GM10248 (cell line): ENCODE measurements around the gene GANAB.

Experiments used
- CTCF ChIA-PET: fragments of 300-600 bp; sonication (Branson Sonifier 250); formaldehyde crosslinking; extraction: SDS; loops from one replicate; lab custom pipeline; 2021; ENCODE audit warnings: antibody characterized with exemption; lab: Yijun Ruan, JAX
- POLR2A ChIA-PET: fragments of 350-650 bp; sonication (Branson Sonifier 250); formaldehyde crosslinking; extraction: SDS; loops from one replicate; lab custom pipeline; 2020; ENCODE audit warnings: antibody characterized with exemption; lab: Yijun Ruan, JAX
- DNase-seq: peaks from one replicate; pipeline ENCODE4 v3.0.0; 2012; ENCODE audit errors: extremely low spot score
- TF ChIP-seq, protein P1 (sequence below): IDR thresholded peaks from 2 replicates; pipeline ENCODE4 v1.5.1; 2012; ENCODE audit warnings: mild to moderate bottlenecking, low read depth; ENCODE audit errors: extremely low read depth, missing control alignments, control extremely low read depth

GANAB gene

DNA sequence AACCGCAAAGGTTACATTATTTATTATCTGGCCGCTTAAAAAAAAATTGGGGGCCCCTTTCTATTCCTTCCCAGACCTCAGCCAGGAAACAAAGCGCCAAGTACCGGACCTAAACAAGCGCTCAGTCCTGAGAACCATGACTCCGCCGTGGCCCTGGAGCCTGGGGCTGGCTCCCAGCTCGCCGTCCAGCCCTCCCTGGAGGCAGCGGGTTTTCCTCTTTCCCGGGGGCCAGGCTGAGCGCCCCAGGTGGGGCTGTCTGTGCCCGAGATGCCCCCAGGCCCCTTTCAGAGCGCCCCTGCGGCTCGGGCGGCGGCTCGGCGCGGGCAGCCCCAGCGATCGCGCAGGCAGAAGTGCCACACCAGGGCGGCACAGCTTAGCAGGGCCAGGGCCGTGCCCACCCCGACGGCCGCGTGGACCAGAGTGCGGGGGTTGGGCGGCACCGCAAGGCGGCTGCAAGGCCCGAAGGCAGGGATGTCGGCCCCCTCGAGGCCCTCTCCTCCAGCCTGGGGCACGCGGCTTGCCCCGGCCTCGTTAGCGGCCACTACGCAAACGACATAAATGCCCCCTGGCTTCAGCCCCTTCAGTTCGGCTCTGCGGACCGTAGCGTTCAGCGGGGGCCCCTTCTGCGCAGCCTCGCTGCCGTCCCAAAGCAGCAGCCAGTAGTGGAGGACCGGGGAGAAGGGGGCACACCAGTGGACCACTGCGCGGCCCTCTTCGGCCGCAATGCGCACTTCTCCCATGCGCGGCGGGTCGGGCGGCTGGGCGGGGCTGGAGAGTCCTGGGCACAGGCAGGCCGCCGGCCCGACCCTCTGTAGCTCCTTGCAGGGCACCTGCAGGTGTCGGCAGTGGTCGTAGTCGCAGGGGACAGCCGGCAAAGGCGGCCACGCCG, 41.3 kb upstream of the GANAB start:
- POLR2A ChIA-PET = no interaction called here
- CTCF ChIA-PET = interaction anchor here (1.7 to 2.4 kb wide), 2 partner anchors 10 to 21 kb away, joined by 4 to 13 read pairs; partner anchors contain the start of gene GNG3
- DNase-seq = no peak

DNA sequence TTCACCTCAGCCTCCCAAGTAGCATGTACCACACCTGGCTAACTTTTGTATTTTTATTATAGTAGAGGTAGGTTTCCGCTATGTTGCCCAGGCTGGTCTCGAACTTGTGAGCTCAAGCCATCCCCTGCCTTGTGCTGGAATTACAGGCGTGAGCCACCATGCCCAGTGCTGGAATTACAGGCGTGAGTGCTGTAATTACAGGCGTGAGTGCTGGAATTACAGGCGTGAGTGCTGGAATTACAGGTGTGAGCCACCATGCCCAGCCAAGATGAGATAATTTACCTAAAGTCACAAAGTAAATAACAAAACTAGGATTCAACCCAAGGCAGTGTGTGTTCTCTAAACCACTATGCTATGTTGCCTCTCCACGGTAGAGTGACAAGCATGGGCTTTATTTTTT, 36.1 kb upstream of the GANAB start:
- CTCF ChIA-PET = interaction anchor here (3.5 to 3.7 kb wide), 2 partner anchors 10 to 15 kb away, joined by 11 to 59 read pairs; partner anchors contain the start of gene LRRN4CL
- no peak for DNase-seq
- TF ChIP-seq, protein P1, sequence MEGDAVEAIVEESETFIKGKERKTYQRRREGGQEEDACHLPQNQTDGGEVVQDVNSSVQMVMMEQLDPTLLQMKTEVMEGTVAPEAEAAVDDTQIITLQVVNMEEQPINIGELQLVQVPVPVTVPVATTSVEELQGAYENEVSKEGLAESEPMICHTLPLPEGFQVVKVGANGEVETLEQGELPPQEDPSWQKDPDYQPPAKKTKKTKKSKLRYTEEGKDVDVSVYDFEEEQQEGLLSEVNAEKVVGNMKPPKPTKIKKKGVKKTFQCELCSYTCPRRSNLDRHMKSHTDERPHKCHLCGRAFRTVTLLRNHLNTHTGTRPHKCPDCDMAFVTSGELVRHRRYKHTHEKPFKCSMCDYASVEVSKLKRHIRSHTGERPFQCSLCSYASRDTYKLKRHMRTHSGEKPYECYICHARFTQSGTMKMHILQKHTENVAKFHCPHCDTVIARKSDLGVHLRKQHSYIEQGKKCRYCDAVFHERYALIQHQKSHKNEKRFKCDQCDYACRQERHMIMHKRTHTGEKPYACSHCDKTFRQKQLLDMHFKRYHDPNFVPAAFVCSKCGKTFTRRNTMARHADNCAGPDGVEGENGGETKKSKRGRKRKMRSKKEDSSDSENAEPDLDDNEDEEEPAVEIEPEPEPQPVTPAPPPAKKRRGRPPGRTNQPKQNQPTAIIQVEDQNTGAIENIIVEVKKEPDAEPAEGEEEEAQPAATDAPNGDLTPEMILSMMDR = no peak
- POLR2A ChIA-PET = no interaction called here

More for the DNA sequence above, 41.3 kb upstream of the GANAB start:
- TF ChIP-seq, protein P1 = no peak

DNA sequence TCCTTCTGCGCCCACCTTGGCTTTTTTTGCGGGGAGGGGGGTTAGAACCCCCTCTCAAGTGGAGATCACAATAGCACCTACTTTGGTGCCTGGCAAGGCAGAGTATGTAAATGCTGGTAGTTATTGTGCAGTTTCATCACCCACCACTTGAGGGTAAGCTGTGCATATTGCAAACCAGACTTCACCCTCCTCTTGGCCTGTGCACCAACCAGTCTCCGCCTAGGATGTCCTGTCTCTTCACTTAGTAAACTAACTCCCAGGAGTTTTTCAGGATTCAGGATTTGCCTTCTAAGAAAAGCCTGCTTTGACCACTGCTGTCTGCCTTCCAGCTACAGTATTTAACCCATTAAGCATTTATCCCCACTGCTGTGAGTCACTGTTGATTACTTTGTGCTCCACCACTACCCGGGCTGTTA, 34.4 kb upstream of the GANAB start:
- DNase-seq = peak; percentile 56
- TF ChIP-seq, protein P1 = peak; percentile 60
- ChIA-PET POLR2A (interaction anchor here (1.1 to 9.8 kb wide), 2 partner anchors 15 to 89 kb away, joined by 4 to 95 read pairs; partner anchors contain the start of genes C11orf98, CSKMT and TUT1), CTCF (interaction anchor here (0.7 to 3.7 kb wide), 25 partner anchors 9 to 285 kb away, joined by 3 to 59 read pairs (median 4); partner anchors contain the start of genes BSCL2, C11orf98, CSKMT and GANAB)

DNA sequence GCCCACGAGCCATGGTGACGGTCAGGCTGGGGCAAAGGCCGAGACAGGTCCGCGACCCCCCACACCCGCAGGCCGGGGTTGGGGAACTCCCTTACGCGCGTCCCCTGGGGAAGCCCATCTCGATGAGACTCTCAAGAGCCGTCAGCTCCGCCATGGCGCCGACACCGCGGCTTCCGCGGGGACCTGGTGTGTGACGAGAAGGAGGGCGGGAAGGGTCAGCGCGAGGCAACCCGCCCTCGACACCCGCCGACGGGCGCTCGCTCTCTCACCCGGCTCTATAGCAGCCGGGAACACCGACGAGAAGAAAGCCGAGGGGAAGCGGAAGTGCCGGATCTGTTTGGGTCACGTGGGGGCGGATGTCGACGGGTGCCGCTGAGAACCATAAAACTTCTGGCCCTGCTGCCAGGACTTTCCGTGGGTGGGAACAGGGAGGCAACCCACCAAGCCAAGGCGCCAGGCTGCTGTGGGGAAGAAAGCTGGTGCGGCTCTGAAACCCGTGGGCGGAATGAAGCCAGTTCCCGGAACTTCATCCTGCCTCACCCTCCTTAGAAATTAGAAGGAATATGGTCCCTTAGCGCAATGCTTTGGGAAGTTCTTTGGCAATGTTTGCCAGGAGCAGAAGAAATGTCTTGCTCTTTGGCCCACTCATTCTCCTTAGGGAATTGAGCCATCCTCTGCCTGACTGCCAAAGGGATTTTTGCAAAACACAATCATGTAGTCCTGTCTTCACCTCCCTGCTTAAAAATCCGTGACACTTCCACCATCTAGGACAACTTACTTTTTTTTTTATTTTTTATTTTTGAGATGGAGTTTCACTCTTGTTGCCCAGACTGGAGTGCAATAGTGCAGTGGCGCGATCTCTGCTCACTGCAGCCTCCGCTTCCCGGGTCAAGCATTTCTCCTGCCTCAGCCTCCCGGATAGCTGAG, 32.6 kb upstream of the GANAB start, which contains the start of gene UBXN1:
TSS of gene UBXN1 (minus strand) at position 304 of the 927 bp plus-strand sequence. CDS start at position 154, 150 bp downstream.
- ChIA-PET CTCF (interaction anchor here (1.0 to 3.5 kb wide), 7 partner anchors 13 to 254 kb away, joined by 3 to 59 read pairs (median 4); partner anchors contain the start of genes C11orf98, CSKMT and LRRN4CL), POLR2A (interaction anchor here (0.5 to 9.8 kb wide), 3 partner anchors 11 to 88 kb away, joined by 3 to 95 read pairs (median 10); partner anchors contain the start of genes C11orf98, CSKMT and TUT1)
- TF ChIP-seq, protein P1 = no peak
- peak; percentile 93 for DNase-seq

DNA sequence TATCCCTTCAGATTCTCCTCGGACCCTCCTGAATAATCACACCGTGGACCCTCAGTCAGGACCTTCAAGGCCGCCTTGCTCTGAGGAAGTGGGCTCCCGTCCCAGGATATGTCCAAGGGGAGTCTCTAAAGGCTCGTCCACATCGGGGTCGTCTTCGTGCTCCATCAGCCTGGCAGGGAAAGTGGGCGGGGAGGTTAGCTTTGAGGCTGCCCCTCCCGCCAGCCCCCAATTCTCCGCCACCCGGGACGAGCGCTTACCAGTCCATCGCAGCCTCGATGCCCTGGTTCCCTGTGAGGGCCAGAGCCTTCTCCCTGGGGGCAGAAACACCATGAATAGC, 32.0 kb upstream of the GANAB start:
- POLR2A ChIA-PET = interaction anchor here (0.5 to 9.8 kb wide), 2 partner anchors 10 to 13 kb away, joined by 10 to 95 read pairs; partner anchors contain the start of genes C11orf98 and CSKMT
- no peak for DNase-seq
- CTCF ChIA-PET = interaction anchor here (1.0 kb wide), 1 partner anchor 254 kb away, joined by 3 read pairs; no protein-coding TSS in a partner anchor
- TF ChIP-seq, protein P1 = no peak
